HPDE6-E6E7 (cell line): ENCODE measurements around the gene H2AZ2.
"Not testable (repeated sequence)": the region's sequence is repeated elsewhere in the genome, so short reads cannot be mapped to it uniquely, and the experiment has no call there.

Source experiments
- DNase-seq: peaks from one replicate; pipeline ENCODE4 v3.0.0; 2011; ENCODE audit warnings: missing footprints; ENCODE audit errors: extremely low spot score

H2AZ2 gene

GRCh38 chr7:44870780-44871179 lies 22.9 kb upstream of the H2AZ2 start:
- not testable (repeated sequence) for DNase-seq

DNA sequence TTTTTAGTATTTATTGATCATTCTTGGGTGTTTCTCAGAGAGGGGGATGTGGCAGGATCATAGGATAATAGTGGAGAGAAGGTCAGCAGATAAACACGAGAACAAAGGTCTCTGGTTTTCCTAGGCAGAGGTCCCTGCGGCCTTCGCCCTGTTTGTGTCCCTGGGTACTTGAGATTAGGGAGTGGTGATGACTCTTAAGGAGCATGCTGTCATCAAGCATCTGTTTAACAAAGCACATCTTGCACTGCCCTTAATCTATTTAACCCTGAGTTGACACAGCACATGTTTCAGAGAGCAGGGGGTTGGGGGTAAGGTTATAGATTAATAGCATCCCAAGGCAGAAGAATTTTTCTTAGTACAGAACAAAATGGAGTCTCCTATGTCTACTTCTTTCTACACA lies 22.4 kb upstream of the H2AZ2 start:
- DNase-seq = not testable (repeated sequence)

GRCh38 chr7:44867073-44867995 lies 19.4 kb upstream of the H2AZ2 start:
- DNase-seq = peak; percentile 66

GRCh38 chr7:44861949-44862348 lies 14.1 kb upstream of the H2AZ2 start:
- DNase-seq = not testable (repeated sequence)

- DNase-seq = no peak
These were observed 10.3 kb upstream of the H2AZ2 start for GRCh38 chr7:44858161-44858560.

DNA sequence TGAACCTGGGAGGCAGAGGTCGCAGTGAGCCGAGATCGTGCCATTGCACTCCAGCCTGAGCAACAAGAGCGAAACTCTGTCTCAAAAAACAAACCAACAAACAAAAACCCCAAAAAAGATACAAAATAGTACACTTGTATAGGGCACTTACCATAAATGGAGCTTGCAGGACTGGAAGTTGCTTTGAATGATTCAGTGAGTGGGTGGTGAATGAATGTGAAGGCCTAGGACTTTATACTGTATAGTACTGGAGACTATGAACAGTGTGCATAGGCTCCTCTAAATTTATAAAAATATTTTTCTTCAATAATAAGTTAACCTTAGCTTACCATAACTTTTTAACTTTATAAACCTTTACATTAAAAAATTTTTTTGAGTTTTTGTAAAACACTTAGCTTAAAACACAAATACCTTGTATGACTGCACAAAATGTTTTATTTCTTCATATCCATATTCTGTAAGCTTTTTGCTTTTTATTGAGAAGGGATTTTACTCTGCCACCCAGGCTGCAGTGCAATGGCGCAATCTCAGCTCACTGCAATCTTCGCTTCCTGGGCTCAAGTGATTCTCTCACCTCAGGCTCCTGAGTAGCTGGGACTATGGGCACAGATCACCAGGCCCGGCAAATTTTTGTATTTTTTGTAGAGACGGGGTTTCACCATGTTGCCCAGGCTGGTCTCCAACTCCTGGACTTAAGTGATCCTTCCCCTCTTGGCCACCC lies 6.9 kb upstream of the H2AZ2 start:
- DNase-seq = no peak

DNA sequence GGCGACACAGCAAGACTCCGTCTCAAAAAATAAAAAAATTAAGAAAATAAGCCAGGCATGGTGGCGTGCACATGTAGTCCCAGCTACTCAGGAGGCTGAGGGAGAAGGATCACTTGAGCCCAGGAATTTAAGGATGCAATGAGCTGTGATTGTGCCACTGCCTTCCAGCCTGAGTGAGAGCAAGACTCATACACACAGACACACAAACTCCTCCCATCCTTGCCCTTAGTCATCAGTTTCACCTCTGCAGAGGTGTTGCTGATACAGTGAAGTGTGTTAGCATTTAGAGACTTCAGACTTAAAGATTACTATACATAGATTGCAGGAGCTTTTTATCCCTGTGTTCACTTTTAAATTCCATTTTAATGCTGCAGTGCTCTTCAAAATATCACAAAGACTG lies 5.5 kb upstream of the H2AZ2 start:
- no peak for DNase-seq

GRCh38 chr7:44852590-44852989 lies 4.7 kb upstream of the H2AZ2 start:
- no peak for DNase-seq

DNA sequence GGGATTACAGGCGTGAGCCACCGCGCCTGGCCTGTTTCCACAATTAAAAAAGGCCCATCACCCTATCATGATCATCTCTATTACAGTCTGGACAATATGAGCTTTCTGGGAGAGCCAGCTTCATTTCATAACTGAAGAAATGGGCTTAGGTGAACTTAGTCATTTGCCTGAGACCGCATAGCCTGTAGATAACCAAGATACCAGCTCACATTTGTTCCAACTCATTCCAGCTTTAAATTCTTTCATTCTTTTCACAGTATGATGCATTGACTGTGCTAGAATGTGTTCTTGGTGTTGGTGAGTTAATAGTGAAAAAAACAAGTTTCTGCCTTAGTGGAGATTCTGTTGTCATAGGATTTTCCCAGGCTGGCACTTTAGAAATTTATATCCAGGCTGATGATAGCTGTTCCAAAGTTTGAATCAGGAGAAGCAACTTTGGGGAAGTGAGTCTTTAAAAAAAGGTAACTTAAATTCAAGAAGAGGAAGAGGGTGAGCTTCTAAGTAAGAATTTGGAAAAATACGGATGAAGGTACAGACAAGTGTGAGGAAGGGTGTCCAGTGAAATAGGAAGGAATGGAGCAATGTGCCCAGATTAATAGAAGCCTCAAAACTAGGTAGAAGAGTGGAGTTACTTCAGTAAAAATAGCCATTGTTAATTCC lies 2.1 kb upstream of the H2AZ2 start:
- DNase-seq = no peak

- no peak for DNase-seq
These were observed 1.5 kb upstream of the H2AZ2 start for GRCh38 chr7:44849259-44849884.

GRCh38 chr7:44847509-44847919 lies 373 bp downstream of the H2AZ2 start:
- peak; percentile 92 for DNase-seq

DNA sequence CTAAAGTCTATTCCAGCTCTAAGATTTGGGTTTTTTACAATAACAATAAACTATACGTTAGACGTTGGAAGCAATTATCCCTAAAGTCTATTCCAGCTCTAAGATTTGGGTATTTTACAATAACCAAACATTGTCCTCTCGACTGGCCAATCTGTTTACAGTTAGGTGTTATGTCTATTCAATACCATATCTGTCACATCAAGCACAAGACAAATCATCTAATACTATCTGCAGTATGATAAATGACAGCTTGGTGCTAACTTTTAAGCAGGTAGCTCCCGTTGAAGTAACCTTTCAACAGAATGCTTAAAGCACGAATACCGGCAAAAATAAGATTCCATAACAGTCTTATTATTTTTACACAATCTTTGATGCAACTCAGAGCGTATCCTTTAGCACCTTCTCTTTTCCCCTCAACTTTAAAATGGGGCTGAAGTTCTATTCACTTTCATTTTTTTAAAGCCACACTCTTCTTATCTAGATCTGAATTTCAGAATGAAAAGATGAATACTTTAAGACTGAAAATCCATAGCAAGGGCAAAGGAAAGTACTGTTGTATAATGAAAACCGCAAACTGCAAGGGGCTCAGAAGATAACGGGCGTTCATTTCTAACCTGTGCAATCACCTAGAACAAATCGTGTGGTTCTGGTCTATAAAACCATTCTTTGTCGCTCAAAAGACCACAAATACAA lies 925 bp downstream of the H2AZ2 start:
- no peak for DNase-seq

GRCh38 chr7:44846390-44846789 lies 1.5 kb downstream of the H2AZ2 start:
- not testable (repeated sequence) for DNase-seq

DNA sequence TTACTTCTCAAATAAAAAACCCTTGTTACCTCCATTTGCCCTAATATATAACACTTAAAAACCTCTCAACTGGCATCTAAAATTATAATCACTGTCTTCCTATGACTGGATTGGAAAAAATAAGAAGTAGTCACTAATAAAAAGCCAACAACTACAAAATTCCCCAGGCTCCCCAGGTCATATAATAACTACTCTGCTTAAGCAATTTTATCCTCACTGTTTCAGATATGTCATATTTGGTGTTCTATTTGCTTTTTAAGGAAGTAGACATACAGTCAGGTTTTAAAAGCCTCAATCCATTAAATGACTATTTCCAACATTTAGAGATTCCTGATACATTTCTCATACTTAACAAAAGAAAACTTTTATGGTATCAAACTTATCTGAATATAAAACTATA lies 2.4 kb downstream of the H2AZ2 start:
- no peak for DNase-seq

- not testable (repeated sequence) for DNase-seq
These were observed 4.4 kb downstream of the H2AZ2 start for GRCh38 chr7:44843440-44843839.

DNA sequence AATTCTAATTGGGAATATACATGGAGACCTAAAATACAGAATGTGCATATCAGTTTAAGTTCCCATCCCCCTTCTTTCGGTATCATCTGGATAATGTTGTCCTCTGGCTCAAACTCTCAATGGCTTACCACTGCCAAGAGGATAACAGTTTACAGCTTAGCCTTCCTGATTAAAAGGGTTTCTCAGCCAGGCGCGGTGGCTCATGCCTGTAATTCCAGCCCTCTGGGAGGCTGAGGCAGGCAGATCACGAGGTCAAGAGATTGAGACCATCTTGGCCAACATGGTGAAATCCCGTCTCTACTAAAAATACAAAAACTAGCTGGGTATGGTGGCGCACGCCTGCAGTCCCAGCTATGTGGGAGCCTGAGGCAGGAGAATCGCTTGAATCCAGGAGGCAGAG lies 5.2 kb downstream of the H2AZ2 start:
- not testable (repeated sequence) for DNase-seq

DNA sequence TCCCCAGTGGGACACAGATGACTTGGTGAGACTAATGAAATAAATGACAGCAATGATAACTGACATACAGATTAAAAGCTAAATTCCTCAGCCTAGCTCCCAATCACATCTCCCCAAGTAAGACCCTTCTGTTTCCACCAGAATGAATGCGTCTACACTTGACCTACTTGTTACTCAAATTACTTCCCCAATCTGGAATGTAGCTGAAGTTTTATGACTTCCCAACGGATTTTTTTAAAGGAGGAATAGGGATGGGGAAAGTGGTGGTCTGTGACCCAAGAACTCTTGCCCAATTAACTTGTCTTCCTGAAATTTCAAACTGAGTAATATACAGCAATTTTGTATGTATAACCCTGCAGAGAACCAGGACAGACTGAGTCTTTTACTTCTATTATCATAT lies 9.1 kb downstream of the H2AZ2 start:
- DNase-seq = no peak

DNA sequence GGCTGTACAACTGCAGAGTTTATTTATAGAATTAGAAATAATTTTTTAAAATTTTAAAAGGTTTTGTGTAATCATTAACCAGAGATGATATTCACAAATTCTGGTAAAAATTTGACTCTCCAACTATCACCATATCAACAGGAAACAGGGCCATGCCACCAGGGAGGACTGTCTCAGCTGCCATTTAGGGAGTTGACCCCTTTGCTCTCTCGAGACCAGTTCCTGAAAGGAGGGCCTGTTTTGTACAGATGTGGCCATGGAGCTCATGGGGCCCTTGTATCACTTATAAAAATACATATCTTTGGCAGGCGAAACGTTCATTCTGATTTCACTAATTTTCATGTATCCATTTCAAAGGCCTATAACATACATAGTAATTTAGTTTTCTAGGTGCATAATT lies 20.3 kb downstream of the H2AZ2 start:
- DNase-seq = no peak

DNA sequence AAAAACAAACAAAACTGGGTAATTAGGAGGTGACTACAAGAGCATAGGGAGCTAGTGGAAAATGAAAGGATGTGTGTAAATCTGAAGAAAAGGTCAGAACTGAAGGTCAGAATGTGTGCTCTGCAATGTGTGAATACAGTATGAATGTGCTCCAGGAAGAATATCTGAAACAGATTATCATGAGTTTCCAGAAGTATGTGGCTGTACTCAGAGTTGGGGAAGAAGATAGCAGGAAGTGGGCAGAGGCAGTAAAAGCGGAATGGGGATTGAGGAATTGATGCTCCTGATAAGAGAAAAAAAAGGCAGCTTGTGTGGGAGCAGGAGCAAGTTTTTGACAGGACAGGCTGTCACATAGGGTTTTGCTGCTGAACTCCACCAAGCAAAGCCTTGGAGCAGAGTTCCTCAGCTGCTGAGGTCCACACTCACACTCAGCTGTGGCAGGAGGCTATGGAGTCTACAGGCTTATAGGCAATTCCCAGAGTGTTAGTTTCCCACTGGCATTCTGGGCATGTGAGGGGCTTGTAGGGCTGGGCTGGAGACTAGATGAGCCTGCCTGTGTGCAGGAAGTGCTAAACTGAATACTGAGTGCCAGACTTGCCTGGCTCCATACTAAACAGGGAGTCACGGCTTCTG lies 22.9 kb downstream of the H2AZ2 start:
- no peak for DNase-seq

DNA sequence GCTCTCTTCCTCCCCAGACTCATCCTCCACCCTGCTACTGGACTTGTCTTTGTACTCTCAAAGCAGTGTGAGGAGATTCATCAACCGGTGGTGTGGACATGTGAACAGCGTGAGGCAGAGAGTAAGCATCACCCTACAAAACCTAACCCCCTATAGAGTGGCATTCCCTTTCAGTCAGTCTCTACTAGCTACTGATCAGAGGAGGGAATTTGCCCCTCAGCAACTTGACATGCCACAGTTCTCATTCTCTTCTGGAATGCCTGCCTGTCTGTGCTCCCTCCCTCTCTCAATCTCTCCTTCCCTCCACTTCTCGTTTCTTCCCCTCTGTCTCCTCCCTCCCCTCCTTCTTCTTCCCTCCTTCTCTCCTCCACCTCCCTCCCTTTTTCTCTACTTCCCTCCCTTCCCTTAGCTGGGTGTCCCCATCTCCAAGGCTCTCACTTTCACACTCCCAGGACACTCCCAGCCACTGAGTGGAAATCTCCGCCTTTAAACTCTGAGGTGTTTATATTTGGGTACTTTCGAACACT lies 24.6 kb downstream of the H2AZ2 start:
- DNase-seq = no peak

DNA sequence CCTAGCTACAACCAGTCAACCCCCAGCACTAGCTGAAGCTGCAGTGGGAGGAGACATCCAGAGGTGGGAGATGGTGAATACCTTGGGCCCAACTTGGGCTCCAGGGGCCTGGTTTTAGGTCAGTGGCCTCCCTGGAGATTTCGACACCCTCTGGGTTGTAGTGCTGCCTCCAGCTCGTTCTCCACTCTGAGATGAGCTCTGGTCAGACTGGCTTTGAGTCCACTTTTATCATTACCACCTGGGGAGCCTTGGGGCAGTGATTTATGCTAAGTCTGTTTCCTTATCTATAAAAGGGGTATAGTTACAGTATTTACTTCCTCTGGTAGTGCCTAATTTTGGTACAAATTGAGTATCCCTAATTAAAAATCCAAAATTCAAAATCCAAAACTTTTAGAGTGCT lies 28.6 kb downstream of the H2AZ2 start:
- no peak for DNase-seq
